GM23338 (cell line): ENCODE data around the gene SCYGR8. TPM values are rescaled to one million over a fixed set of nuclear protein-coding genes. Genes with fewer than 3 reads are reported as not detected.

Experiments
- ATAC-seq: fragments of 200-7000 bp; cut with Tn5 transposase; 3 replicates; pipeline ENCODE4 v1.9.1; 2020
- DNase-seq: peaks from one replicate; pipeline ENCODE4 v3.0.0-alpha.2; 2015; ENCODE audit warnings: low spot score
- H2AFZ ChIP-seq: fragments of 200-600 bp; sonication (generic); 2 replicates; pipeline ENCODE4 v1.8.0; 2016; ENCODE audit warnings: antibody characterized with exemption, mild to moderate bottlenecking, moderate library complexity
- H3F3A ChIP-seq: fragments of 200-600 bp; sonication (generic); replicated peaks from 2 replicates; pipeline ENCODE4 v1.8.0; 2017; ENCODE audit warnings: antibody characterized with exemption, mixed run types, low read depth
- H3K27ac ChIP-seq: fragments of 200-600 bp; sonication (generic); 2 replicates; pipeline ENCODE4 v1.6.1; 2016; ENCODE audit warnings: low read depth
- H3K27me3 ChIP-seq: fragments of 200-600 bp; sonication (generic); 2 replicates; pipeline ENCODE4 v1.8.0; 2016; ENCODE audit warnings: mild to moderate bottlenecking, mixed run types, moderate library complexity; ENCODE audit not compliant: insufficient read depth
- H3K36me3 ChIP-seq: fragments of 200-600 bp; sonication (generic); 2 replicates; pipeline ENCODE4 v1.8.0; 2016; ENCODE audit warnings: mild to moderate bottlenecking; ENCODE audit not compliant: insufficient read depth
- H3K4me1 ChIP-seq: fragments of 200-600 bp; sonication (generic); 2 replicates; pipeline ENCODE4 v1.8.0; 2016; ENCODE audit warnings: mild to moderate bottlenecking, moderate library complexity; ENCODE audit not compliant: insufficient read depth
- H3K4me2 ChIP-seq: fragments of 200-600 bp; sonication (generic); 2 replicates; pipeline ENCODE4 v1.7.1; 2017; ENCODE audit warnings: mixed run types
- H3K4me3 ChIP-seq: fragments of 200-600 bp; sonication (generic); 2 replicates; pipeline ENCODE4 v1.6.1; 2016; ENCODE audit warnings: mixed run types
- H3K79me2 ChIP-seq: fragments of 200-600 bp; sonication (generic); replicated peaks from 2 replicates; pipeline ENCODE4 v1.8.0; 2017; ENCODE audit warnings: mild to moderate bottlenecking; ENCODE audit not compliant: insufficient read depth
- H3K9me2 ChIP-seq: fragments of 200-600 bp; sonication (generic); 2 replicates; pipeline ENCODE4 v1.8.0; 2017; ENCODE audit not compliant: insufficient read depth
- H4K20me1 ChIP-seq: fragments of 200-600 bp; sonication (generic); replicated peaks from 2 replicates; pipeline ENCODE4 v1.8.0; 2017; ENCODE audit warnings: mild to moderate bottlenecking; ENCODE audit not compliant: insufficient read depth
- H3K27ac Mint-ChIP-seq: 2 replicates; pipeline ENCODE4 v1.8.0; 2020; ENCODE audit warnings: inconsistent platforms, mild to moderate bottlenecking, moderate library complexity, mixed read lengths
- H3K27me3 Mint-ChIP-seq: 3 replicates; pipeline ENCODE4 v1.8.0; 2022; ENCODE audit warnings: low read depth, mild to moderate bottlenecking, moderate library complexity, mixed read lengths, inconsistent platforms; ENCODE audit not compliant: insufficient read depth, poor library complexity
- H3K36me3 Mint-ChIP-seq: 3 replicates; pipeline ENCODE4 v1.8.0; 2021; ENCODE audit warnings: low read depth, mild to moderate bottlenecking, inconsistent platforms, moderate library complexity, mixed read lengths
- H3K4me1 Mint-ChIP-seq: 3 replicates; pipeline ENCODE4 v1.8.0; 2020; ENCODE audit warnings: mild to moderate bottlenecking, inconsistent platforms, mixed read lengths
- H3K4me3 Mint-ChIP-seq: 3 replicates; pipeline ENCODE4 v1.8.0; 2021; ENCODE audit warnings: moderate library complexity, mild to moderate bottlenecking, inconsistent platforms, mixed read lengths
- H3K9me3 Mint-ChIP-seq: 3 replicates; pipeline ENCODE4 v1.8.0; 2020; ENCODE audit warnings: moderate library complexity, mild to moderate bottlenecking, inconsistent platforms, mixed read lengths
- CREB1 ChIP-seq: fragments of 250-450 bp; sonication (Bioruptor Pico); IDR thresholded peaks from 2 replicates; pipeline ENCODE4 v1.5.0; 2020; ENCODE audit warnings: low read depth, mild to moderate bottlenecking, moderate library complexity
- CTCF ChIP-seq, 2 experiments: fragments of 200-600 bp in 1 of 2; sonication (generic) in 1 of 2; conservative IDR thresholded peaks; 2 replicates each; pipeline versions ENCODE4 v1.5.1 to v1.6.1; 2016 to 2017; ENCODE audit warnings: antibody characterized with exemption in 2 of 2, low read depth in 2 of 2, mild to moderate bottlenecking in 2 of 2, moderate library complexity in 1 of 2
- EZH2 ChIP-seq: fragments of 200-600 bp; sonication (generic); IDR thresholded peaks from one replicate; pipeline ENCODE4 v1.8.0; 2017; ENCODE audit warnings: antibody characterized with exemption, mild to moderate bottlenecking, low read depth; ENCODE audit not compliant: unreplicated experiment
- EZH2phosphoT487 ChIP-seq: fragments of 200-600 bp; sonication (generic); IDR thresholded peaks from one replicate; pipeline ENCODE4 v1.8.1; 2018; ENCODE audit warnings: antibody characterized with exemption; ENCODE audit not compliant: unreplicated experiment
- NANOG ChIP-seq: IDR thresholded peaks from 2 replicates; pipeline ENCODE4 v1.6.1; 2016; ENCODE audit warnings: antibody characterized with exemption, borderline replicate concordance
- POLR2AphosphoS5 ChIP-seq: IDR thresholded peaks from 2 replicates; pipeline ENCODE4 v1.6.1; 2016; ENCODE audit warnings: antibody characterized with exemption, low read depth
- ZNF331 ChIP-seq: fragments of 250-450 bp; sonication (Bioruptor Pico); IDR thresholded peaks from 2 replicates; pipeline ENCODE4 v1.5.0; 2020; ENCODE audit warnings: low read depth, mild to moderate bottlenecking, moderate library complexity
- ZNF462 ChIP-seq: fragments of 250-450 bp; sonication (Bioruptor Pico); IDR thresholded peaks from 2 replicates; pipeline ENCODE4 v1.5.0; 2020; ENCODE audit warnings: mild to moderate bottlenecking, moderate library complexity
- polyA plus RNA-seq: library from polyadenylated mRNA; unstranded; fragments of >200 nt; fragmentation: Nextera tagmentation; extraction: Ambion mirVana; gene quantifications from 2 replicates; pipeline ENCODE4 v1.2.1, GENCODE V29; 2016
- total RNA-seq: library from RNA; depleted of rRNA; stranded (reverse); fragments of >200 nt; shearing (Covaris generic); gene quantifications from 2 replicates; pipeline ENCODE4 v1.2.3, GENCODE V29; 2014

Gene SCYGR8
- total and polyA plus RNA-seq, 2 experiments from 2014 or later, result not detected

GRCh38 chr2:227707390-227707789 is 38.3 kb upstream of the SCYGR8 start (continued):
- TF ChIP-seq ZNF462 (CRISPR knock-in tag) (no peak), CREB1 (CRISPR knock-in tag) (no peak), NANOG (no peak), POLR2AphosphoS5 (no peak)

GRCh38 chr2:227710986-227711385 is 34.7 kb upstream of the SCYGR8 start:
- H3K9me3 Mint-ChIP-seq, result peaks cover 10% of the 10 kb centered on the region; the same call in 2 of the 3 replicates
- no peak overlapping the region for H3K4me2 ChIP-seq
- no peaks in the 10 kb centered on the region for H3K27me3 ChIP-seq
- no peaks in the 10 kb centered on the region for H4K20me1 ChIP-seq
- ATAC-seq (no peak), DNase-seq (no peak)
- peaks cover 3% of the 10 kb centered on the region; the same call in 2 of the 3 replicates for H3K36me3 Mint-ChIP-seq
- no peaks in the 10 kb centered on the region for H3K36me3 ChIP-seq
- H2AFZ ChIP-seq, result no peak overlapping the region
- no peak overlapping the region for H3K27ac Mint-ChIP-seq
- no peaks in the 10 kb centered on the region for H3K9me2 ChIP-seq
- H3K4me1 Mint-ChIP-seq, result peaks cover 10% of the 10 kb centered on the region
- peaks cover 10% of the 10 kb centered on the region for H3K4me1 ChIP-seq
- no peaks in the 10 kb centered on the region for H3K27me3 Mint-ChIP-seq
- H3K4me3 ChIP-seq, result no peak overlapping the region
- no peaks in the 10 kb centered on the region for H3F3A ChIP-seq
- H3K4me3 Mint-ChIP-seq, result no peak overlapping the region
- no peaks in the 10 kb centered on the region; the same call in 1 of the 2 replicates for H3K79me2 ChIP-seq
- H3K27ac ChIP-seq, result no peak overlapping the region
- TF ChIP-seq EZH2phosphoT487, result no peak
- no peak for TF ChIP-seq EZH2
- no peak for TF ChIP-seq ZNF462 (CRISPR knock-in tag)
- no peak for TF ChIP-seq CTCF (conservative IDR thresholded peaks at IDR 0.05; ENCODE audit: low read depth in 2 of 2)
- TF ChIP-seq ZNF331 (CRISPR knock-in tag), result no peak
